Posterior cingulate gyrus (tissue), 11 donors: ENCODE results near the gene PIAS4.
A peak's percentile ranks its signal among the peaks of the same experiment; 100 is the strongest.

Source experiments
- DNase-seq, 10 donors: peaks; one replicate each; pipeline versions ENCODE4 v3.0.0 to v3.0.0-alpha.2; 2020 to 2021; ENCODE audit warnings: mixed read lengths in 3 of 10
- intact Hi-C: fragments of 100-400 bp; cut with DNase I; formaldehyde crosslinking; loops from one replicate; pipeline ENCODE4 v1.15.1; 2023

Gene PIAS4

GRCh38 chr19:4053423-4054324 lies 46.1 kb downstream of the PIAS4 start:
- intact Hi-C loops, result no loop called here
- peak in 3 of 10 donors; percentile 69 to 87 (median 78) for DNase-seq

GRCh38 chr19:4054441-4055208 lies 47.1 kb downstream of the PIAS4 start:
- intact Hi-C loops, result loop anchor here (5.0 kb wide), 1 partner anchor 32 kb away; no protein-coding TSS in a partner anchor
- DNase-seq, result peak in 3 of 10 donors; percentile 75 to 88 (median 85)

GRCh38 chr19:4055209-4055552 lies 47.6 kb downstream of the PIAS4 start:
- DNase-seq, result peak in 1 of 10 donors; percentile 48
- intact Hi-C loops, result loop anchor here (5.0 kb wide), 1 partner anchor 33 kb away; no protein-coding TSS in a partner anchor

- intact Hi-C loops, result loop anchor here (5.0 kb wide), 1 partner anchor 36 kb away; no protein-coding TSS in a partner anchor
- DNase-seq, result peak in 5 of 10 donors; percentile 57 to 90 (median 70)
These were observed 50.6 kb downstream of the PIAS4 start for GRCh38 chr19:4057931-4058692.

GRCh38 chr19:4058693-4059452 lies 51.3 kb downstream of the PIAS4 start:
- DNase-seq, result peak; percentile 63 to 96 (median 71)
- intact Hi-C loops, result loop anchor here (5.0 kb wide), 1 partner anchor 37 kb away; no protein-coding TSS in a partner anchor

GRCh38 chr19:4059453-4059871 lies 51.9 kb downstream of the PIAS4 start:
- intact Hi-C loops, result loop anchor here (5.0 kb wide), 1 partner anchor 37 kb away; no protein-coding TSS in a partner anchor
- DNase-seq, result peak in 1 of 10 donors; percentile 74

- intact Hi-C loops, result loop anchor here (5.0 kb wide), 1 partner anchor 38 kb away; no protein-coding TSS in a partner anchor
These were observed 52.5 kb downstream of the PIAS4 start for GRCh38 chr19:4059891-4060620.

GRCh38 chr19:4060621-4061177 lies 53.2 kb downstream of the PIAS4 start:
- intact Hi-C loops, result no loop called here

More at GRCh38 chr19:4059891-4060620, 52.5 kb downstream of the PIAS4 start:
- DNase-seq, result peak in 3 of 10 donors; percentile 67 to 82 (median 69)

GRCh38 chr19:4061178-4061682 lies 53.7 kb downstream of the PIAS4 start:
- intact Hi-C loops, result no loop called here
- DNase-seq, result peak in 2 of 10 donors; percentile 73 to 77

More at GRCh38 chr19:4060621-4061177, 53.2 kb downstream of the PIAS4 start:
- DNase-seq, result peak in 3 of 10 donors; percentile 48 to 76 (median 54)

- intact Hi-C loops, result no loop called here
- peak in 2 of 10 donors; percentile 61 to 81 for DNase-seq
These were observed 54.3 kb downstream of the PIAS4 start for GRCh38 chr19:4061683-4062418.

- DNase-seq, result peak in 2 of 10 donors; percentile 59 to 82
- intact Hi-C loops, result no loop called here
These were observed 55.2 kb downstream of the PIAS4 start for GRCh38 chr19:4062419-4063368.

- intact Hi-C loops, result no loop called here
- DNase-seq, result peak in 2 of 10 donors; percentile 64 to 67
These were observed 56.0 kb downstream of the PIAS4 start for GRCh38 chr19:4063369-4064148.

- intact Hi-C loops, result no loop called here
- DNase-seq, result peak in 2 of 10 donors; percentile 77
These were observed 56.6 kb downstream of the PIAS4 start for GRCh38 chr19:4064149-4064495.

GRCh38 chr19:4064496-4065260 lies 57.1 kb downstream of the PIAS4 start:
- intact Hi-C loops, result loop anchor here (5.0 kb wide), 2 partner anchors 58 to 72 kb away; partner anchors contain the start of gene MAP2K2
- peak in 7 of 10 donors; percentile 52 to 95 (median 70) for DNase-seq
